Endothelial cell of umbilical vein (primary cell): ENCODE data around the gene LSP1. TPM values are rescaled to one million over a fixed set of nuclear protein-coding genes. Genes with fewer than 3 reads are reported as not detected.

Source experiments
- BruUV-seq: library from RNA; stranded (reverse); fragments of 400-500 nt; replicated peaks from 2 replicates; lab custom pipeline; 2021; lab: Mats Ljungman, UMichigan
- CTCF ChIA-PET: fragments of 300-600, 350-600 bp; sonication (Branson Sonifier 250); formaldehyde crosslinking; loops from one replicate; lab custom pipeline; 2021; ENCODE audit warnings: antibody characterized with exemption, inconsistent platforms; lab: Charles Lee
- POLR2A ChIA-PET: fragments of 300-600, 350-600 bp; sonication (Branson Sonifier 250); formaldehyde crosslinking; loops from one replicate; lab custom pipeline; 2021; ENCODE audit warnings: antibody characterized with exemption, inconsistent platforms; lab: Charles Lee
- DNase-seq: peaks from one replicate; pipeline ENCODE4 v3.0.0-alpha.2; 2011; ENCODE audit warnings: low read depth, low spot score
- FAIRE-seq: peaks from 2 replicates; lab custom pipeline; 2011; peaks lifted over from hg19 to GRCh38; lab: Jason Lieb, UNC
- H2AFZ ChIP-seq: 2 replicates; pipeline ENCODE4 v1.6.0; 2012; ENCODE audit warnings: low read depth, low read length, control low read depth, inconsistent platforms
- H3K27ac ChIP-seq: 2 replicates; pipeline ENCODE4 v1.5.1; 2011; ENCODE audit warnings: low read depth, mild to moderate bottlenecking, control low read depth, low read length, moderate library complexity; ENCODE audit not compliant: insufficient read depth
- H3K27me3 ChIP-seq, 2 experiments: 2 replicates each; pipeline versions ENCODE4 v1.6.0 to v1.6.1; 2011; ENCODE audit warnings: low read length in 2 of 2, mixed read lengths in 1 of 2; ENCODE audit not compliant: control insufficient read depth in 2 of 2, insufficient read depth in 2 of 2
- H3K36me3 ChIP-seq, 2 experiments: 2 replicates in 1 of 2; 3 replicates in 1 of 2; pipeline ENCODE4 v1.5.1; 2011; ENCODE audit warnings: low read length in 2 of 2, mild to moderate bottlenecking in 1 of 2, moderate library complexity in 1 of 2; ENCODE audit not compliant: control insufficient read depth in 2 of 2, insufficient read depth in 2 of 2; ENCODE audit errors: extremely low read depth in 1 of 2
- H3K4me1 ChIP-seq: 3 replicates; pipeline ENCODE4 v1.5.1; 2011; ENCODE audit warnings: mild to moderate bottlenecking, low read length; ENCODE audit not compliant: control insufficient read depth, insufficient read depth; ENCODE audit errors: extremely low read depth
- H3K4me2 ChIP-seq: 2 replicates; pipeline ENCODE4 v1.6.1; 2011; ENCODE audit warnings: low read length, control low read depth, mixed read lengths; ENCODE audit not compliant: insufficient read depth
- H3K4me3 ChIP-seq, 3 experiments: fragments of 200-600 bp in 1 of 3; sonication (generic), shearing (Covaris generic) in 1 of 3; replicated peaks in 1 of 3; 2 replicates each; pipeline ENCODE4 v1.5.1; 2011 to 2016; ENCODE audit warnings: control low read depth in 3 of 3, low read length in 3 of 3, mild to moderate bottlenecking in 2 of 3, inconsistent platforms in 1 of 3, low read depth in 1 of 3, moderate library complexity in 1 of 3; ENCODE audit not compliant: insufficient read depth in 1 of 3
- H3K79me2 ChIP-seq: 2 replicates; pipeline ENCODE4 v1.6.0; 2012; ENCODE audit warnings: low read length, inconsistent platforms; ENCODE audit not compliant: control insufficient read depth, insufficient read depth
- H3K9ac ChIP-seq: replicated peaks from 2 replicates; pipeline ENCODE3; 2011; ENCODE audit warnings: low read length, control low read depth; ENCODE audit not compliant: insufficient read depth; ENCODE audit errors: extremely low read depth
- H3K9me1 ChIP-seq: replicated peaks from 3 replicates; pipeline ENCODE4 v1.6.0; 2011; ENCODE audit warnings: mild to moderate bottlenecking, low read length; ENCODE audit not compliant: control insufficient read depth, insufficient read depth; ENCODE audit errors: extremely low read depth
- H3K9me3 ChIP-seq: replicated peaks from 2 replicates; pipeline ENCODE4 v1.5.1; 2012; ENCODE audit warnings: low read length, inconsistent platforms; ENCODE audit not compliant: control insufficient read depth, insufficient read depth
- H4K20me1 ChIP-seq: replicated peaks from 2 replicates; pipeline ENCODE3; 2011; ENCODE audit warnings: mild to moderate bottlenecking, low read length; ENCODE audit not compliant: control insufficient read depth, insufficient read depth; ENCODE audit errors: extremely low read depth
- EZH2 ChIP-seq: IDR thresholded peaks from 2 replicates; pipeline ENCODE4 v1.6.1; 2012; ENCODE audit warnings: borderline replicate concordance, low read depth, mild to moderate bottlenecking, moderate library complexity, low read length, inconsistent platforms; ENCODE audit not compliant: severe bottlenecking
- FOS ChIP-seq: IDR thresholded peaks from 2 replicates; pipeline ENCODE4 v1.6.1; 2011; ENCODE audit warnings: mild to moderate bottlenecking, low read length, moderate library complexity, borderline replicate concordance; ENCODE audit not compliant: insufficient read depth
- GATA2 ChIP-seq: IDR thresholded peaks from 2 replicates; pipeline ENCODE4 v1.7.0; 2011; ENCODE audit warnings: low read depth, mild to moderate bottlenecking, moderate library complexity, mixed read lengths, low read length; ENCODE audit not compliant: insufficient read length, insufficient read depth
- JUN ChIP-seq: IDR thresholded peaks from 2 replicates; pipeline ENCODE4 v1.6.1; 2011; ENCODE audit warnings: borderline replicate concordance, low read depth; ENCODE audit not compliant: insufficient read length, insufficient read depth
- MYC ChIP-seq: IDR thresholded peaks from one replicate; pipeline ENCODE4 v1.6.1; 2011; ENCODE audit warnings: mild to moderate bottlenecking, low read depth, low read length
- POLR2A ChIP-seq: IDR thresholded peaks from 2 replicates; pipeline ENCODE4 v1.6.1; 2012; ENCODE audit warnings: low read depth, mild to moderate bottlenecking, control low read depth, low read length
- POLR2AphosphoS5 ChIP-seq: IDR thresholded peaks from 2 replicates; pipeline ENCODE4 v1.6.1; 2012; ENCODE audit warnings: low read depth, mild to moderate bottlenecking, control low read depth, low read length, moderate library complexity; ENCODE audit not compliant: insufficient read depth
- dilution Hi-C: fragments of 300-500 bp; cut with MboI; formaldehyde crosslinking; loops from one replicate; pipeline ENCODE4 v1.15.0; 2019; ENCODE audit warnings: low sequenced_read_pairs; ENCODE audit not compliant: extremely low pct_ligation_motif_present
- intact Hi-C: fragments of 100-400 bp; cut with micrococcal nuclease; formaldehyde crosslinking; loops from one replicate; pipeline ENCODE4 v1.10.0; 2022
- polyA plus RNA-seq, 4 experiments: library from polyadenylated mRNA; depleted of rRNA in 3 of 4; stranded (reverse) in 3 of 4; unstranded in 1 of 4; fragments of >200 nt; gene quantifications; 2 replicates each; pipeline versions ENCODE4 v1.2.1 to v1.2.3, GENCODE V29; 2011 to 2012; ENCODE audit warnings: missing spikeins in 1 of 4
- total RNA-seq: library from RNA; stranded (reverse); gene quantifications from 2 replicates; pipeline ENCODE4 v1.2.3, GENCODE V29; 2021
- TF ChIP-seq, protein P1 (sequence below): IDR thresholded peaks from 2 replicates; pipeline ENCODE4 v1.6.1; 2011; ENCODE audit not compliant: insufficient read depth, insufficient read length
- TF ChIP-seq, protein P2 (sequence below), 2 donors: IDR thresholded peaks; 1 replicate in 1 of 2; 2 replicates in 1 of 2; pipeline ENCODE4 v1.5.1; 2011; ENCODE audit warnings: low read length in 2 of 2, mild to moderate bottlenecking in 2 of 2, moderate library complexity in 2 of 2, control low read depth in 1 of 2, inconsistent platforms in 1 of 2, low read depth in 1 of 2; ENCODE audit not compliant: insufficient read depth in 1 of 2; ENCODE audit errors: extremely low read depth in 1 of 2

Gene LSP1
- total and polyA plus RNA-seq, 2 donors (not counting 3 experiments of a cell fraction or from before 2014, with no cell fraction given), result not detected

DNA sequence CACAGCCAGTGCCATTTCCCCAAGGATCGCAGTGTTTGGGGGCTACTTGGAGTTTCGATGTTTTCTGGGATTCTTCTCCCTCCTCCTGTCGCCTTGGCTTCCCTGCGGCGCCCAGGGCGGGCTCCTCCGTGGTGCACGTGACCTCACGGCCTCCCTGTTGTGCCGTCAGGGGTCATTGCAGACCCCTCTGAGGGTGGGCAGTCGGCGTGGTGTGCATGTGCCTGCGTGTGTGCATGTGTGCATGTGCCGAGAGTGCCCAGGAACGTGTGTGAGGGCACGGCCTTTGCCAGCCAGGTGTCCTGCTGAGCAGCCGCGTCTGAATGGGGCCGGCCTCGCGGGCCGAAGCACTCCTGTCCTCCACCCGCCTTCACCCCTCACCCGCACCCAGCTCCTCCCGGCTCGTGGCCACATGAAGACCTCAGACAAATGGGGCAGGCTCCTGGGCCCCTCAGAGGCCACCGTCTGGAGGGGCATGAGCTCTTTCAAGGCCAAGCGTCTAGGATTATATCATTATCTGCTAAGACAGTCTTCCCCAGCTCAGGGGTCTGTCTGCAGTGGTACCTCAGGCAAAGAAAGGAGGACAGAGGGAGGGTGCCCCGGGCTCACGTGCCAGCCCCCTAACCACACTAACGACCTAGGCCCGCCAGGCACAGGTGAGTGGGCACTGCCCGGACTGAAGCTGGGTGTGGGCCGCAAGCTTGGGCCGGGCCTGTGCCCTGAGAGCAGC is 84.9 kb downstream of the LSP1 start:
- intact Hi-C loops, result loop anchor here (2.0 kb wide), 1 partner anchor 29 kb away; no protein-coding TSS in a partner anchor
- no peaks in the 10 kb centered on the region for H3K36me3 ChIP-seq
- H3K4me2 ChIP-seq, result no peak overlapping the region
- no peaks in the 10 kb centered on the region for H4K20me1 ChIP-seq
- no peaks in the 10 kb centered on the region for H3K4me1 ChIP-seq
- TF ChIP-seq GATA2, result no peak
- no peak for TF ChIP-seq EZH2
- TF ChIP-seq, protein P1, sequence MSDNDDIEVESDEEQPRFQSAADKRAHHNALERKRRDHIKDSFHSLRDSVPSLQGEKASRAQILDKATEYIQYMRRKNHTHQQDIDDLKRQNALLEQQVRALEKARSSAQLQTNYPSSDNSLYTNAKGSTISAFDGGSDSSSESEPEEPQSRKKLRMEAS, result no peak
- TF ChIP-seq, protein P2, sequence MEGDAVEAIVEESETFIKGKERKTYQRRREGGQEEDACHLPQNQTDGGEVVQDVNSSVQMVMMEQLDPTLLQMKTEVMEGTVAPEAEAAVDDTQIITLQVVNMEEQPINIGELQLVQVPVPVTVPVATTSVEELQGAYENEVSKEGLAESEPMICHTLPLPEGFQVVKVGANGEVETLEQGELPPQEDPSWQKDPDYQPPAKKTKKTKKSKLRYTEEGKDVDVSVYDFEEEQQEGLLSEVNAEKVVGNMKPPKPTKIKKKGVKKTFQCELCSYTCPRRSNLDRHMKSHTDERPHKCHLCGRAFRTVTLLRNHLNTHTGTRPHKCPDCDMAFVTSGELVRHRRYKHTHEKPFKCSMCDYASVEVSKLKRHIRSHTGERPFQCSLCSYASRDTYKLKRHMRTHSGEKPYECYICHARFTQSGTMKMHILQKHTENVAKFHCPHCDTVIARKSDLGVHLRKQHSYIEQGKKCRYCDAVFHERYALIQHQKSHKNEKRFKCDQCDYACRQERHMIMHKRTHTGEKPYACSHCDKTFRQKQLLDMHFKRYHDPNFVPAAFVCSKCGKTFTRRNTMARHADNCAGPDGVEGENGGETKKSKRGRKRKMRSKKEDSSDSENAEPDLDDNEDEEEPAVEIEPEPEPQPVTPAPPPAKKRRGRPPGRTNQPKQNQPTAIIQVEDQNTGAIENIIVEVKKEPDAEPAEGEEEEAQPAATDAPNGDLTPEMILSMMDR (IDR thresholded peaks at IDR 0.05; ENCODE audit: extremely low read depth in 1 of 2, insufficient read depth in 1 of 2, low read depth in 1 of 2, low read length in 2 of 2), result no peak
- TF ChIP-seq MYC, result no peak
- no peak for TF ChIP-seq POLR2AphosphoS5
- no peak for TF ChIP-seq POLR2A
- no peak for TF ChIP-seq JUN
- no peak for TF ChIP-seq FOS
- no peaks in the 10 kb centered on the region for H3K9me3 ChIP-seq
- dilution Hi-C loops, result no loop called here
- H3K79me2 ChIP-seq, result no peaks in the 10 kb centered on the region
- no peak overlapping the region for H2AFZ ChIP-seq
- no peak overlapping the region for H3K9ac ChIP-seq
- no peak overlapping the region for H3K27ac ChIP-seq
- BruUV-seq, result no TSS peak
- no peaks in the 10 kb centered on the region for H3K27me3 ChIP-seq
- CTCF ChIA-PET, result interaction anchor here (0.8 to 1.5 kb wide), 2 partner anchors 27 to 55 kb away, joined by 4 to 5 read pairs; no protein-coding TSS in a partner anchor
- no peak for FAIRE-seq
- POLR2A ChIA-PET, result no interaction called here
- H3K9me1 ChIP-seq, result no peaks in the 10 kb centered on the region
- DNase-seq, result no peak
- H3K4me3 ChIP-seq, result no peak overlapping the region
